BE2C (cell line): ENCODE results near the gene EMD.

Source experiments
- DNase-seq: peaks from one replicate; pipeline ENCODE4 v3.0.0-alpha.2; 2020
- H3K27me3 ChIP-seq: fragments of 250-450 bp; sonication (Bioruptor Pico); 2 replicates; pipeline ENCODE4 v1.5.1; 2020; ENCODE audit warnings: mild to moderate bottlenecking
- H3K36me3 ChIP-seq: fragments of 250-450 bp; sonication (Bioruptor Pico); 2 replicates; pipeline ENCODE4 v1.5.1; 2020; ENCODE audit warnings: mild to moderate bottlenecking
- H3K4me1 ChIP-seq: fragments of 250-450 bp; sonication (Bioruptor Pico); 2 replicates; pipeline ENCODE4 v1.5.1; 2020
- H3K4me3 ChIP-seq: 2 replicates; pipeline ENCODE4 v1.5.1; 2011; ENCODE audit warnings: low read depth, low read length
- H3K9me3 ChIP-seq: fragments of 250-450 bp; sonication (Bioruptor Pico); 2 replicates; pipeline ENCODE4 v1.5.1; 2020
- TF ChIP-seq, protein P1 (sequence below): IDR thresholded peaks from 2 replicates; pipeline ENCODE4 v1.5.1; 2012; ENCODE audit warnings: mild to moderate bottlenecking, low read depth, low read length

The EMD gene

GRCh38 chrX:154374313-154375155 lies 4.6 kb upstream of the EMD start, which contains the start of gene FLNA:
Gene FLNA (minus strand): TSS chrX:154374634. CDS start chrX:154371245, 3,389 bp downstream.
- H3K27me3 ChIP-seq = no peaks in the 10 kb centered on the region
- H3K4me1 ChIP-seq = no peaks in the 10 kb centered on the region
- peak; percentile 43 for DNase-seq
- H3K36me3 ChIP-seq = no peaks in the 10 kb centered on the region
- TF ChIP-seq, protein P1, sequence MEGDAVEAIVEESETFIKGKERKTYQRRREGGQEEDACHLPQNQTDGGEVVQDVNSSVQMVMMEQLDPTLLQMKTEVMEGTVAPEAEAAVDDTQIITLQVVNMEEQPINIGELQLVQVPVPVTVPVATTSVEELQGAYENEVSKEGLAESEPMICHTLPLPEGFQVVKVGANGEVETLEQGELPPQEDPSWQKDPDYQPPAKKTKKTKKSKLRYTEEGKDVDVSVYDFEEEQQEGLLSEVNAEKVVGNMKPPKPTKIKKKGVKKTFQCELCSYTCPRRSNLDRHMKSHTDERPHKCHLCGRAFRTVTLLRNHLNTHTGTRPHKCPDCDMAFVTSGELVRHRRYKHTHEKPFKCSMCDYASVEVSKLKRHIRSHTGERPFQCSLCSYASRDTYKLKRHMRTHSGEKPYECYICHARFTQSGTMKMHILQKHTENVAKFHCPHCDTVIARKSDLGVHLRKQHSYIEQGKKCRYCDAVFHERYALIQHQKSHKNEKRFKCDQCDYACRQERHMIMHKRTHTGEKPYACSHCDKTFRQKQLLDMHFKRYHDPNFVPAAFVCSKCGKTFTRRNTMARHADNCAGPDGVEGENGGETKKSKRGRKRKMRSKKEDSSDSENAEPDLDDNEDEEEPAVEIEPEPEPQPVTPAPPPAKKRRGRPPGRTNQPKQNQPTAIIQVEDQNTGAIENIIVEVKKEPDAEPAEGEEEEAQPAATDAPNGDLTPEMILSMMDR = 0 out of 2 replicates have a peak, but pooled peaks have one; percentile 6
- H3K9me3 ChIP-seq = no peaks in the 10 kb centered on the region
- H3K4me3 ChIP-seq = peak within 1 kb of the TSS; percentile 41

GRCh38 chrX:154375156-154375504 lies 4.0 kb upstream of the EMD start:
- Histone ChIP-seq H3K36me3 (no peaks in the 10 kb centered on the region), H3K27me3 (no peaks in the 10 kb centered on the region), H3K4me1 (no peaks in the 10 kb centered on the region), H3K4me3 (no peak overlapping the region), H3K9me3 (no peaks in the 10 kb centered on the region)
- TF ChIP-seq, protein P1 = no peak
- DNase-seq = no peak

DNA sequence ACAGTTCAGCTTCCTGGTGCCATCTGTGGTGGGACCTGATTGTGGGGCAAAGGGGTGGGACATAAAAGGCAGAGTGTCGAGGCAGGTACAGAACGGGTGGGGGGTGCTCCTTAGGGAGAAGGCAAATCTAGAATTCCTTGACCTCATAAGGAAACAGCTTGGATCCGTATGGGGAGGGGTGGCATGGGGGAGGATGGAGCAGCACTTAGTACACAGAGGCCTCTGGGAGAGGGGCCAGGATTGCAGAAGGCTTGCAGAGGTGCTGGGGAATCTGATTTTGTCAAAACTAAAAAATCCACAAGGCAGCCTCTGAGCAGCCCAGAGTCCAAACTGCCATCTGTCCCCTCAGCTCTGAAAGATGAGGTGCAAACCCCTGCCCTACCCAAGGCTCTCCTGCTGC lies 2.3 kb upstream of the EMD start:
- Histone ChIP-seq H3K9me3 (no peaks in the 10 kb centered on the region), H3K4me1 (no peaks in the 10 kb centered on the region), H3K27me3 (no peaks in the 10 kb centered on the region), H3K36me3 (peaks cover 3% of the 10 kb centered on the region; the same call in 1 of the 2 replicates), H3K4me3 (no peak overlapping the region)
- TF ChIP-seq, protein P1 = no peak
- no peak for DNase-seq

- peaks cover 3% of the 10 kb centered on the region; the same call in 1 of the 2 replicates for H3K36me3 ChIP-seq
- no peaks in the 10 kb centered on the region for H3K9me3 ChIP-seq
- peak overlapping the region; percentile 52 for H3K4me3 ChIP-seq
- no peaks in the 10 kb centered on the region for H3K27me3 ChIP-seq
- peak; percentile 48 for DNase-seq
- TF ChIP-seq, protein P1 = no peak
- H3K4me1 ChIP-seq = no peaks in the 10 kb centered on the region
These were observed 866 bp upstream of the EMD start for GRCh38 chrX:154378059-154378798.

DNA sequence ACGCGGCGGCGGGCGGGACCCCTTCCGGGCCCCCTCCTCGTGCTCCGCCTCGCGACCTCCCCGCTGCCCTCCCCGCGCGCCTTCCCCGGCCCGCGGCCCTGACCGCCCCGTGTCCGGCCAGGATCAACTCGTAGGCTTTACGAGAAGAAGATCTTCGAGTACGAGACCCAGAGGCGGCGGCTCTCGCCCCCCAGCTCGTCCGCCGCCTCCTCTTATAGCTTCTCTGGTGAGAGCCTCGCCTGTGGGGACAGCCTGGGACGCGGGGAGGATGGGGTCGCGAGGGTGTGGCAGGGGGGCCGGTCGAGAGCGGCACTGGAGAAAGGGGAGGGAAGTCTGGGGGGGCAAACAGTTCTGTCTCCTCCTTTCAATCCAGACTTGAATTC lies 465 bp downstream of the EMD start:
- H3K4me1 ChIP-seq = no peaks in the 10 kb centered on the region
- no peaks in the 10 kb centered on the region for H3K9me3 ChIP-seq
- peaks cover 3% of the 10 kb centered on the region; the same call in 1 of the 2 replicates for H3K36me3 ChIP-seq
- TF ChIP-seq, protein P1 = no peak
- no peak for DNase-seq
- peak overlapping the region; percentile 80 for H3K4me3 ChIP-seq
- no peaks in the 10 kb centered on the region for H3K27me3 ChIP-seq
